Endothelial cell of umbilical vein (primary cell): ENCODE data around the gene RBM17. TPM values are rescaled to one million over a fixed set of nuclear protein-coding genes. Genes with fewer than 3 reads are reported as not detected.

Experiments
- BruUV-seq: library from RNA; stranded (reverse); fragments of 400-500 nt; replicated peaks from 2 replicates; lab custom pipeline; 2021; lab: Mats Ljungman, UMichigan
- CTCF ChIA-PET: fragments of 300-600, 350-600 bp; sonication (Branson Sonifier 250); formaldehyde crosslinking; loops from one replicate; lab custom pipeline; 2021; ENCODE audit warnings: antibody characterized with exemption, inconsistent platforms; lab: Charles Lee
- POLR2A ChIA-PET: fragments of 300-600, 350-600 bp; sonication (Branson Sonifier 250); formaldehyde crosslinking; loops from one replicate; lab custom pipeline; 2021; ENCODE audit warnings: antibody characterized with exemption, inconsistent platforms; lab: Charles Lee
- DNase-seq: peaks from one replicate; pipeline ENCODE4 v3.0.0-alpha.2; 2011; ENCODE audit warnings: low read depth, low spot score
- FAIRE-seq: peaks from 2 replicates; lab custom pipeline; 2011; peaks lifted over from hg19 to GRCh38; lab: Jason Lieb, UNC
- H2AFZ ChIP-seq: 2 replicates; pipeline ENCODE4 v1.6.0; 2012; ENCODE audit warnings: low read depth, low read length, control low read depth, inconsistent platforms
- H3K27ac ChIP-seq: 2 replicates; pipeline ENCODE4 v1.5.1; 2011; ENCODE audit warnings: low read depth, mild to moderate bottlenecking, control low read depth, low read length, moderate library complexity; ENCODE audit not compliant: insufficient read depth
- H3K27me3 ChIP-seq, 2 experiments: 2 replicates each; pipeline versions ENCODE4 v1.6.0 to v1.6.1; 2011; ENCODE audit warnings: low read length in 2 of 2, mixed read lengths in 1 of 2; ENCODE audit not compliant: control insufficient read depth in 2 of 2, insufficient read depth in 2 of 2
- H3K36me3 ChIP-seq, 2 experiments: 2 replicates in 1 of 2; 3 replicates in 1 of 2; pipeline ENCODE4 v1.5.1; 2011; ENCODE audit warnings: low read length in 2 of 2, mild to moderate bottlenecking in 1 of 2, moderate library complexity in 1 of 2; ENCODE audit not compliant: control insufficient read depth in 2 of 2, insufficient read depth in 2 of 2; ENCODE audit errors: extremely low read depth in 1 of 2
- H3K4me1 ChIP-seq: 3 replicates; pipeline ENCODE4 v1.5.1; 2011; ENCODE audit warnings: mild to moderate bottlenecking, low read length; ENCODE audit not compliant: control insufficient read depth, insufficient read depth; ENCODE audit errors: extremely low read depth
- H3K4me2 ChIP-seq: 2 replicates; pipeline ENCODE4 v1.6.1; 2011; ENCODE audit warnings: low read length, control low read depth, mixed read lengths; ENCODE audit not compliant: insufficient read depth
- H3K4me3 ChIP-seq, 3 experiments: fragments of 200-600 bp in 1 of 3; sonication (generic), shearing (Covaris generic) in 1 of 3; replicated peaks in 1 of 3; 2 replicates each; pipeline ENCODE4 v1.5.1; 2011 to 2016; ENCODE audit warnings: control low read depth in 3 of 3, low read length in 3 of 3, mild to moderate bottlenecking in 2 of 3, inconsistent platforms in 1 of 3, low read depth in 1 of 3, moderate library complexity in 1 of 3; ENCODE audit not compliant: insufficient read depth in 1 of 3
- H3K79me2 ChIP-seq: 2 replicates; pipeline ENCODE4 v1.6.0; 2012; ENCODE audit warnings: low read length, inconsistent platforms; ENCODE audit not compliant: control insufficient read depth, insufficient read depth
- H3K9ac ChIP-seq: replicated peaks from 2 replicates; pipeline ENCODE3; 2011; ENCODE audit warnings: low read length, control low read depth; ENCODE audit not compliant: insufficient read depth; ENCODE audit errors: extremely low read depth
- H3K9me1 ChIP-seq: replicated peaks from 3 replicates; pipeline ENCODE4 v1.6.0; 2011; ENCODE audit warnings: mild to moderate bottlenecking, low read length; ENCODE audit not compliant: control insufficient read depth, insufficient read depth; ENCODE audit errors: extremely low read depth
- H3K9me3 ChIP-seq: replicated peaks from 2 replicates; pipeline ENCODE4 v1.5.1; 2012; ENCODE audit warnings: low read length, inconsistent platforms; ENCODE audit not compliant: control insufficient read depth, insufficient read depth
- H4K20me1 ChIP-seq: replicated peaks from 2 replicates; pipeline ENCODE3; 2011; ENCODE audit warnings: mild to moderate bottlenecking, low read length; ENCODE audit not compliant: control insufficient read depth, insufficient read depth; ENCODE audit errors: extremely low read depth
- CTCF ChIP-seq, 2 donors: IDR thresholded peaks; 1 replicate in 1 of 2; 2 replicates in 1 of 2; pipeline ENCODE4 v1.5.1; 2011; ENCODE audit warnings: low read length in 2 of 2, mild to moderate bottlenecking in 2 of 2, moderate library complexity in 2 of 2, control low read depth in 1 of 2, inconsistent platforms in 1 of 2, low read depth in 1 of 2; ENCODE audit not compliant: insufficient read depth in 1 of 2; ENCODE audit errors: extremely low read depth in 1 of 2
- EZH2 ChIP-seq: IDR thresholded peaks from 2 replicates; pipeline ENCODE4 v1.6.1; 2012; ENCODE audit warnings: borderline replicate concordance, low read depth, mild to moderate bottlenecking, moderate library complexity, low read length, inconsistent platforms; ENCODE audit not compliant: severe bottlenecking
- FOS ChIP-seq: IDR thresholded peaks from 2 replicates; pipeline ENCODE4 v1.6.1; 2011; ENCODE audit warnings: mild to moderate bottlenecking, low read length, moderate library complexity, borderline replicate concordance; ENCODE audit not compliant: insufficient read depth
- GATA2 ChIP-seq: IDR thresholded peaks from 2 replicates; pipeline ENCODE4 v1.7.0; 2011; ENCODE audit warnings: low read depth, mild to moderate bottlenecking, moderate library complexity, mixed read lengths, low read length; ENCODE audit not compliant: insufficient read length, insufficient read depth
- JUN ChIP-seq: IDR thresholded peaks from 2 replicates; pipeline ENCODE4 v1.6.1; 2011; ENCODE audit warnings: borderline replicate concordance, low read depth; ENCODE audit not compliant: insufficient read length, insufficient read depth
- MAX ChIP-seq: IDR thresholded peaks from 2 replicates; pipeline ENCODE4 v1.6.1; 2011; ENCODE audit not compliant: insufficient read depth, insufficient read length
- MYC ChIP-seq: IDR thresholded peaks from one replicate; pipeline ENCODE4 v1.6.1; 2011; ENCODE audit warnings: mild to moderate bottlenecking, low read depth, low read length
- POLR2A ChIP-seq: IDR thresholded peaks from 2 replicates; pipeline ENCODE4 v1.6.1; 2012; ENCODE audit warnings: low read depth, mild to moderate bottlenecking, control low read depth, low read length
- POLR2AphosphoS5 ChIP-seq: IDR thresholded peaks from 2 replicates; pipeline ENCODE4 v1.6.1; 2012; ENCODE audit warnings: low read depth, mild to moderate bottlenecking, control low read depth, low read length, moderate library complexity; ENCODE audit not compliant: insufficient read depth
- dilution Hi-C: fragments of 300-500 bp; cut with MboI; formaldehyde crosslinking; loops from one replicate; pipeline ENCODE4 v1.15.0; 2019; ENCODE audit warnings: low sequenced_read_pairs; ENCODE audit not compliant: extremely low pct_ligation_motif_present
- intact Hi-C: fragments of 100-400 bp; cut with micrococcal nuclease; formaldehyde crosslinking; loops from one replicate; pipeline ENCODE4 v1.10.0; 2022
- polyA plus RNA-seq, 4 experiments: library from polyadenylated mRNA; depleted of rRNA in 3 of 4; stranded (reverse) in 3 of 4; unstranded in 1 of 4; fragments of >200 nt; gene quantifications; 2 replicates each; pipeline versions ENCODE4 v1.2.1 to v1.2.3, GENCODE V29; 2011 to 2012; ENCODE audit warnings: missing spikeins in 1 of 4
- total RNA-seq: library from RNA; stranded (reverse); gene quantifications from 2 replicates; pipeline ENCODE4 v1.2.3, GENCODE V29; 2021

Gene RBM17
- total and polyA plus RNA-seq, 2 donors (not counting 3 experiments of a cell fraction or from before 2014, with no cell fraction given) = 23.1 to 148 TPM

GRCh38 chr10:6065406-6065805 is 23.4 kb upstream of the RBM17 start:
- Histone ChIP-seq H3K36me3 (no peaks in the 10 kb centered on the region), H3K79me2 (no peaks in the 10 kb centered on the region), H3K27me3 (peaks cover 0 to 2% of the 10 kb centered on the region in 2 experiments), H3K27ac (no peak overlapping the region), H2AFZ (no peak overlapping the region), H3K9me3 (no peaks in the 10 kb centered on the region), H4K20me1 (no peaks in the 10 kb centered on the region), H3K4me2 (no peak overlapping the region), H3K4me1 (no peaks in the 10 kb centered on the region), H3K9ac (no peak overlapping the region), H3K9me1 (no peaks in the 10 kb centered on the region), H3K4me3 (no peak overlapping the region)
- dilution Hi-C loops = no loop called here
- FAIRE-seq (no peak), DNase-seq (no peak)
- BruUV-seq = no TSS peak
- POLR2A ChIA-PET = no interaction called here
- intact Hi-C loops = no loop called here
- CTCF ChIA-PET = no interaction called here
- no peak for TF ChIP-seq EZH2
- TF ChIP-seq MAX = no peak

GRCh38 chr10:6065835-6066234 is 23.0 kb upstream of the RBM17 start:
- no peak overlapping the region for H2AFZ ChIP-seq
- BruUV-seq = no TSS peak
- no peak for FAIRE-seq
- H3K36me3 ChIP-seq = no peaks in the 10 kb centered on the region
- no peaks in the 10 kb centered on the region for H3K4me1 ChIP-seq
- H3K4me2 ChIP-seq = no peak overlapping the region
- no peaks in the 10 kb centered on the region for H3K9me3 ChIP-seq
- dilution Hi-C loops = no loop called here
- TF ChIP-seq MAX (no peak), POLR2AphosphoS5 (no peak), FOS (no peak), POLR2A (no peak), MYC (no peak), GATA2 (no peak), CTCF (IDR thresholded peaks at IDR 0.05; ENCODE audit: extremely low read depth in 1 of 2, insufficient read depth in 1 of 2, low read depth in 1 of 2, low read length in 2 of 2) (no peak), EZH2 (no peak), JUN (no peak)
- peaks cover 0 to 2% of the 10 kb centered on the region in 2 experiments for H3K27me3 ChIP-seq
- H4K20me1 ChIP-seq = no peaks in the 10 kb centered on the region
- H3K9me1 ChIP-seq = no peaks in the 10 kb centered on the region
- no peaks in the 10 kb centered on the region for H3K79me2 ChIP-seq
- ChIA-PET CTCF (interaction anchor here (1.0 kb wide), 1 partner anchor 20 kb away, joined by 3 read pairs; no protein-coding TSS in a partner anchor), POLR2A (no interaction called here)
- H3K27ac ChIP-seq = no peak overlapping the region
- H3K4me3 ChIP-seq = no peak overlapping the region
- no peak for DNase-seq
- intact Hi-C loops = no loop called here
- H3K9ac ChIP-seq = no peak overlapping the region
